Progenitor cell of endocrine pancreas (in vitro differentiated cells): ENCODE measurements around the gene SNX15. TPM values are rescaled to one million over a fixed set of nuclear protein-coding genes. Genes with fewer than 3 reads are reported as not detected.

ENCODE experiments used
- DNase-seq: peaks from one replicate; pipeline ENCODE4 v3.0.0; 2021; ENCODE audit warnings: low spot score; ENCODE audit not compliant: unreplicated experiment
- H3K27ac Mint-ChIP-seq: 2 replicates; pipeline ENCODE4 v1.8.0; 2021; ENCODE audit warnings: mild to moderate bottlenecking, moderate library complexity, mixed read lengths
- H3K27me3 Mint-ChIP-seq: 2 replicates; pipeline ENCODE4 v1.8.0; 2021; ENCODE audit warnings: mixed read lengths
- H3K36me3 Mint-ChIP-seq: 2 replicates; pipeline ENCODE4 v1.8.0; 2022; ENCODE audit warnings: mixed read lengths; ENCODE audit not compliant: insufficient read depth
- H3K4me1 Mint-ChIP-seq: 2 replicates; pipeline ENCODE4 v1.8.0; 2021; ENCODE audit warnings: low read depth, mixed read lengths
- H3K4me3 Mint-ChIP-seq: 2 replicates; pipeline ENCODE4 v1.8.0; 2021; ENCODE audit warnings: low read depth, mild to moderate bottlenecking, moderate library complexity, mixed read lengths
- H3K9me3 Mint-ChIP-seq: 2 replicates; pipeline ENCODE4 v1.8.0; 2021; ENCODE audit warnings: low read depth, mixed read lengths
- CTCF ChIP-seq: fragments of 200-600 bp; sonication (generic); IDR thresholded peaks from one replicate; pipeline ENCODE4 v1.5.0; 2021; ENCODE audit warnings: antibody characterized with exemption, mild to moderate bottlenecking; ENCODE audit not compliant: unreplicated experiment
- total RNA-seq: library from RNA; stranded (reverse); gene quantifications from 2 replicates; pipeline ENCODE4 v1.2.1, GENCODE V29; 2021

SNX15 gene
- total RNA-seq, 1 donor from 2014 or later, result 34.5 TPM

- Mint-ChIP-seq H3K9me3 (no peaks in the 10 kb centered on the region), H3K27ac (no peak overlapping the region), H3K27me3 (no peaks in the 10 kb centered on the region), H3K36me3 (no peaks in the 10 kb centered on the region), H3K4me1 (no peaks in the 10 kb centered on the region), H3K4me3 (no peak overlapping the region)
- no peak for TF ChIP-seq CTCF
- no peak for DNase-seq
Observed at GRCh38 chr11:65067446-65067845, 40.2 kb downstream of the SNX15 start.

- no peak for TF ChIP-seq CTCF
- H3K27ac Mint-ChIP-seq, result no peak overlapping the region
- no peak for DNase-seq
- H3K9me3 Mint-ChIP-seq, result no peaks in the 10 kb centered on the region
- H3K36me3 Mint-ChIP-seq, result no peaks in the 10 kb centered on the region
- H3K27me3 Mint-ChIP-seq, result no peaks in the 10 kb centered on the region
- no peak overlapping the region for H3K4me3 Mint-ChIP-seq
- H3K4me1 Mint-ChIP-seq, result no peaks in the 10 kb centered on the region
Observed at GRCh38 chr11:65069217-65069616, 42.0 kb downstream of the SNX15 start.

- Mint-ChIP-seq H3K27me3 (no peaks in the 10 kb centered on the region), H3K9me3 (no peaks in the 10 kb centered on the region), H3K4me3 (no peak overlapping the region), H3K4me1 (no peaks in the 10 kb centered on the region), H3K36me3 (no peaks in the 10 kb centered on the region), H3K27ac (no peak overlapping the region)
- no peak for TF ChIP-seq CTCF
- no peak for DNase-seq
Observed at GRCh38 chr11:65071907-65072630, 44.8 kb downstream of the SNX15 start.

- DNase-seq, result no peak
- Mint-ChIP-seq H3K27me3 (no peaks in the 10 kb centered on the region), H3K4me3 (no peak overlapping the region), H3K9me3 (no peaks in the 10 kb centered on the region), H3K4me1 (no peaks in the 10 kb centered on the region), H3K27ac (no peak overlapping the region), H3K36me3 (no peaks in the 10 kb centered on the region)
- no peak for TF ChIP-seq CTCF
Observed at GRCh38 chr11:65072631-65072966, 45.4 kb downstream of the SNX15 start.

- no peaks in the 10 kb centered on the region for H3K9me3 Mint-ChIP-seq
- peaks cover 3% of the 10 kb centered on the region for H3K36me3 Mint-ChIP-seq
- no peaks in the 10 kb centered on the region for H3K4me1 Mint-ChIP-seq
- no peak for DNase-seq
- H3K27me3 Mint-ChIP-seq, result no peaks in the 10 kb centered on the region
- H3K4me3 Mint-ChIP-seq, result no peak overlapping the region
- H3K27ac Mint-ChIP-seq, result no peak overlapping the region
- no peak for TF ChIP-seq CTCF
Observed at GRCh38 chr11:65077451-65077850, 50.2 kb downstream of the SNX15 start.
